Measurements from ENCODE around the gene THBD.

The THBD gene

DNA sequence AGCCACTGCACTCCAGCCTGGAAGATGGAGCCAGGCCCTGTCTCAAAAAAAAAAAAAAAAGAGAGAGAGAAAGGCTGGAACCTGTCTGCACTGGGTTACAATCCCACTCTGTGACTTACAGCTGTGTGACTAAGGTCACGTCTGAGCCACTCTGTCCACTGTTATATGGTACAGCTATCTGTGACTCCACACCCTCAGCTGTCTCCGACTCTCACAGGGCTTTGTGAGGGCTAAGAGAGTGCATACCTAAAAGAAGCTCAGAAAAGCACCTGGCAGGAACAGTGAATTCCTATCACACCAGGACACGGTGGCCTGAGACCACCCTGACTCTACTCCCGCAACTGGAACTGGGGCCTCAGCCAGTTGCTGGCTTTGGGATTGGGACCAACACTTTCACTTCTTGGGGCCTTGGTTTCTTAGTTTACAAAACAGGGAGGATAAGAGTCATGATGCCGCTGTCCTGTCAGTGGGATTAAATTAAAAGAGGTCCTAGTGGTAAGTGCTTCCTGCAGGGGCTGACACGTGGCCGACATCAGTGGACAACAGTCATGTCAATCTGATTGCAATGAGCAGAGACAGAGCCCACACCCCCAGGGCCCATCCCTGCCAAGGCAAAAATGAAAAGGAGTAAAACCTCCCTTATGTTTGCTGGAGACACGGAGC, 42.4 kb upstream of the THBD start:
- H3K9me3 ChIP-seq (ENCODE audit: control insufficient read depth, low read length): no peaks in the 10 kb centered on the region
- no peak overlapping the region for H3K4me3 ChIP-seq (ENCODE audit: low read length)
- peaks cover 13% of the 10 kb centered on the region for H3K4me1 ChIP-seq (ENCODE audit: control insufficient read depth, insufficient read depth, low read length)
- H3K27me3 ChIP-seq (ENCODE audit: control insufficient read depth, insufficient read depth, low read length): peaks cover 24% of the 10 kb centered on the region
- H3K36me3 ChIP-seq (ENCODE audit: control insufficient read depth, insufficient read depth, low read length): no peaks in the 10 kb centered on the region
- no peak overlapping the region for H3K9ac ChIP-seq (ENCODE audit: low read length)

DNA sequence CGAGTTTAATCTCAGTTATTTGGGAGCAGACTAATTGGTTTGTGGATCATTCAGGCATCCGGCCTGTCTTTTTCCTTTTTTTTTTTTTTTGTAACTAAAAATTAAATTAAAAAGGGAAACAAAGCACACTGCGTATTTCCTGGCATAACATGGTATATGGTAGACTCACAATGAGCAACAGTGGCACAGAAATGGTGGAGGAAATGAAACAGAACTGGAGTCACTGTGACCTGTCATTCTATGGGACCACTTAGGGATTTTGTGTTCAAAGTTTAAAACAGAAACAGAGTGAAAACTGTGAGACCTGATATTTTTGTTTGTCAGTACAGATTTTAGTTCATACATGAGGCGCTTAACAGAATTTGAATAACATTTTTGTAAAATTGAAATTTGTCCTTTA, 41.4 kb upstream of the THBD start:
- no peak overlapping the region for H3K9ac ChIP-seq (ENCODE audit: low read length)
- no peaks in the 10 kb centered on the region for H3K9me3 ChIP-seq (ENCODE audit: control insufficient read depth, low read length)
- H3K4me1 ChIP-seq (ENCODE audit: control insufficient read depth, insufficient read depth, low read length): peaks cover 13% of the 10 kb centered on the region
- peaks cover 24% of the 10 kb centered on the region for H3K27me3 ChIP-seq (ENCODE audit: control insufficient read depth, insufficient read depth, low read length)
- no peak overlapping the region for H3K4me3 ChIP-seq (ENCODE audit: low read length)
- H3K36me3 ChIP-seq (ENCODE audit: control insufficient read depth, insufficient read depth, low read length): no peaks in the 10 kb centered on the region

DNA sequence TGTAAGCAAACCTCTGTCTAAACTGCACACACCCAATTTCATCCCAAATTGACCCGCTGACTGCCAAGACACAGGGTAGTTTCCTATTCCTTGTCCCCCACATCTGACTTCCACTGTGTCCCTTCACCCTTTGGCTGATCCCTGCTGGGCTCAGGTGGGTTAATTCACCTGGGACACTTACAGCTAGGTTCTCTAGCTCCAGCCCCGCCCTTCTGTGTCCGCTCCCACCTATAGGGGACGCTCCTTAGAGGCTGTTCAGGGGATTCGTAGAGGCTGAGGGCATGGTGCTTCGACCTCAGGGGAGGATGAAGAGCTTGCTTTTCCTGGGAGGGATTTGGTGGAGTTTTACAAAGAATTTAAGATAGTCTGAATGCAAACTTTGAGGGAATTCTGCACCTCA, 40.7 kb upstream of the THBD start:
- Histone ChIP-seq H3K27me3 (ENCODE audit: control insufficient read depth, insufficient read depth, low read length) (peaks cover 24% of the 10 kb centered on the region), H3K36me3 (ENCODE audit: control insufficient read depth, insufficient read depth, low read length) (no peaks in the 10 kb centered on the region), H3K9me3 (ENCODE audit: control insufficient read depth, low read length) (no peaks in the 10 kb centered on the region), H3K9ac (ENCODE audit: low read length) (no peak overlapping the region), H3K4me1 (ENCODE audit: control insufficient read depth, insufficient read depth, low read length) (peaks cover 13% of the 10 kb centered on the region), H3K4me3 (ENCODE audit: low read length) (no peak overlapping the region)

DNA sequence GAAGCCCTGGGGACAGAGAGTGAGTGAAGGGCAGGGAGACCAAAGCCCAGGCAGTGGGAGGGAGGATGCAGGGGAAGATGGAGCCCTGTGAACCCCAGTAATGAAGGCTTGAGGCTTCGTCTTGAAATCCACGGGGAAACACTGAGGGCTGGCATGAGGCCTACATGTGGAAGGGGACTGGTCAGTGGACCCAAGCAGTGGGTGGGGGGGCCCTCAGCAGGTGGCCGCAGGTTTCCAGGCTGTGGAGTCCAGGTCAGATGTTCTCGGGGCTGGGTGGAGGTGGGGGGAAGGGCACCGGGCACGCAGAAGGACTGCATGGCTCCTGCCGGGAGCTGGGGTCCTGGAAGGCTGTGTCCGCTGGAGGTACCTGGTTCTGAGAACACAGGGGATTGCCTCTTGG, 39.4 kb upstream of the THBD start:
- H3K9me3 ChIP-seq (ENCODE audit: control insufficient read depth, low read length): no peaks in the 10 kb centered on the region
- no peak overlapping the region for H3K4me3 ChIP-seq (ENCODE audit: low read length)
- H3K9ac ChIP-seq (ENCODE audit: low read length): no peak overlapping the region
- peaks cover 17% of the 10 kb centered on the region for H3K27me3 ChIP-seq (ENCODE audit: control insufficient read depth, insufficient read depth, low read length)
- peaks cover 13% of the 10 kb centered on the region for H3K4me1 ChIP-seq (ENCODE audit: control insufficient read depth, insufficient read depth, low read length)
- no peaks in the 10 kb centered on the region for H3K36me3 ChIP-seq (ENCODE audit: control insufficient read depth, insufficient read depth, low read length)

DNA sequence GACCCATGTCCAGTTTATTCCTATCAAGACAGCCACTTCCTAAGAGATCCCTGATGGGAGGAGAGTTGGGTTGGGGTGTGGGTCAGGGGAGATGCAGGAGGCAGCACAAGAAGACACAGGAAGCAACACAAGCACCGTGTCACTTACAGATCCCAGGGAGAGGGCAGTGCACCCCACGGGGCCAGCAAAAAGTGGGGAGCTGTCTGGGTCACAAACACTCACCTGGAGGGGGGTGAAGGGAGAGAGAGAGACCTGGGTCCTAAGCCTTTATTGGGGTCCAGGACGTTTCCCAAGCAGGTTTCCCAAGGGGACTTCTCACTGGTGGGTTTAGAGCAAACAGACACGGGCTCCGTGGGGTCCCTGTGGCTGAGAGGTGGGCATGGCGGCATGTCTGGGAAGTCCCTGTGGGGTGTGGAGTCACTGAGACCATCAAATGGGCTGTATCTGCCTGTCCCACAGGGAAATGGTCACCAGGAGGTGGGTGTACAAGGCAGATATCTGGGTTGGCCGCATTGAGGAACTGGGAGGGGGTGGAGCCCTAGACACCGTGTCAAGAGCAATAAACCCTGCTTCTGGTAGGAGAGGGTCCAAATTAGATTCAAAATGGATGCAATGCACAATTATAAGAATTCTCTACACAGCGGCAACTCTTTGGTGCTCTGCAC, 38.2 kb upstream of the THBD start:
- Histone ChIP-seq H3K4me1 (ENCODE audit: control insufficient read depth, insufficient read depth, low read length) (peaks cover 11% of the 10 kb centered on the region), H3K36me3 (ENCODE audit: control insufficient read depth, insufficient read depth, low read length) (no peaks in the 10 kb centered on the region), H3K27me3 (ENCODE audit: control insufficient read depth, insufficient read depth, low read length) (peaks cover 14% of the 10 kb centered on the region), H3K9ac (ENCODE audit: low read length) (no peak overlapping the region), H3K9me3 (ENCODE audit: control insufficient read depth, low read length) (no peaks in the 10 kb centered on the region), H3K4me3 (ENCODE audit: low read length) (no peak overlapping the region)

DNA sequence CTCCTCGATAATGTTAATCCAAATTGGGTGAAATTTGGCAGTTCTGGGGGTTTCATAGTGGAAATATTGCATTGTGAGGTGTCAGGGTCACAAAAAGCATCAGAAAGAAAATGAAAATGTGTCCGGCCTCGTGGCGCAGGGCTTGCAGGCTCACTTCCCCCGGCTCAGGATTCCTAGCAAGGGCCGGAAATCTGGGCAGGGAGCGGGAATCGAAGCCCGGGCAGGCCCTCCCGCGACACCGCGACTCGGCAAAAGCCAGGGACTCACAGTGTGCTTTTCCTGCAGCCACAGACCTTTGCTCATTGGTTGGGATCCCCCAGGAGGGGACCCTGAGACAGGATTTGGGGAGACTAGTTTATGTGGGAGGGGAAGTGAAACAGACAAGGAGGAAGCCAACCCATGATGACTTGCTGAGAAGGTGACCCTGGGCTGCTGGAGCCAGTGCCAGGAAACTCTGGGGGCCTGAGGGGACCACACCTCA, 37.5 kb upstream of the THBD start:
- H3K36me3 ChIP-seq (ENCODE audit: control insufficient read depth, insufficient read depth, low read length): no peaks in the 10 kb centered on the region
- H3K9me3 ChIP-seq (ENCODE audit: control insufficient read depth, low read length): no peaks in the 10 kb centered on the region
- H3K9ac ChIP-seq (ENCODE audit: low read length): peak overlapping the region; percentile 7
- H3K4me1 ChIP-seq (ENCODE audit: control insufficient read depth, insufficient read depth, low read length): peaks cover 4% of the 10 kb centered on the region
- no peak overlapping the region for H3K4me3 ChIP-seq (ENCODE audit: low read length)
- H3K27me3 ChIP-seq (ENCODE audit: control insufficient read depth, insufficient read depth, low read length): peaks cover 14% of the 10 kb centered on the region

DNA sequence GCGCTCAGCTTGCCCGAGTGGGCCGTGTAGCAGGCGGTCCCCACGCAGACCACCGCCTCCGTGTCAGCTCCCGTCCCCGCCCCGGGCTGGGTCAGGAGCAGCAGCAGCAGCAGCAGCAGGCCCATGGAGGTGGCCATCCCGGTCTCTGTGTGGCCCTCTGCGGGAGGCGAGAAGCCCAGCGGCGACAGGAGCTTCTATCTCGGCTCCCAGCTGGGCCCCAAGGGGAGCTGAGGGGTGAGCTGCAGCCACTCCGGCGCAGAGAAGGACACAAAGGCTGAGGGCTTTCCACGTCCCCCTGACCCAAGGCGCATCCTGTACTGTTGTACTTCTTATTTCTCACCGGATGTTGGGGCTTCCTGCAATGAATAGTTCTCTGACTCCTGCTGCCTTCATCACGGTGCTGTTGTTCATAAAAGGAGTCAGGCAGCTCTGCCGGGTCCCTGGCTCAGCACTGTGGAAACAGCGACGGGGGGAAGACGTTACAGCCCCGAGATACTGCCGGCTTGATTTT, 36.6 kb upstream of the THBD start, which contains the start of gene CD93:
TSS of gene CD93 (minus strand) at position 269 of the 511 bp plus-strand sequence. CDS start at position 137, 132 bp downstream.
- peak within 1 kb of the TSS; percentile 7 for H3K9ac ChIP-seq (ENCODE audit: low read length)

DNA sequence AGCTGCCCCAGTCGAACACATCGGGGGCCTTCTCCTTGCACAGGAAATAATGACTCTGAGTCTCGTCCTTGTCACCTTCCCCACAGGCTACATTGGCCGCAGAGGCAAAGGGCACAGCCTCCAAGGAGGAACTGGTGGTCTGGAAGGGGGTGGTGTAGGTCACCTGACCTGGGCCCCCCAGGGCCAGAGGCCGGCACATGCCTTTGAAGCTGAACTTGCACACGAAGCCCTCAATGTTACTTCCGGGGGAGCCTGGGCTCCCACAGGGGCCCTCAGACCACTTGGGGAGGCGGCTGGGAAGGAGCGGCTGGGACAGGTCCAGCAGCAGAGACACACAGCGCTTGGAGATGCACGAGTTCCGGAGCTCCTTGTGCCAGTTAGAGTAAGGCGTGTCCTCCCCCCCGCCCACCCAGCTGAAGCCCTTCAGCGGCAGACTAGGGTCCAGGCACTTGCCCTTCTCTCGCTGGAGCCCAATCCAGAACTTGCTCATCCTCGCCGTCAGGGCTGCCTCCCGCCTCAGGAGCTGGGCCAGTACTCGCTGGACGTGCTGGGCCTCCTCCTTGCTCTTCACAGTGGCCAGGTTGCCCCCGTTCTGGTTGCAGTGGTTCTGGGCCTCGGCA, 36.1 kb upstream of the THBD start:
- Histone ChIP-seq H3K9me3 (ENCODE audit: control insufficient read depth, low read length) (no peaks in the 10 kb centered on the region), H3K4me3 (ENCODE audit: low read length) (no peak overlapping the region), H3K9ac (ENCODE audit: low read length) (peak overlapping the region; percentile 7), H3K27me3 (ENCODE audit: control insufficient read depth, insufficient read depth, low read length) (peaks cover 13% of the 10 kb centered on the region), H3K36me3 (ENCODE audit: control insufficient read depth, insufficient read depth, low read length) (no peaks in the 10 kb centered on the region), H3K4me1 (ENCODE audit: control insufficient read depth, insufficient read depth, low read length) (no peaks in the 10 kb centered on the region)

More for the DNA sequence above, 36.6 kb upstream of the THBD start, which contains the start of gene CD93:
- Histone ChIP-seq H3K4me3 (ENCODE audit: low read length) (no peak within 1 kb of the TSS), H3K36me3 (ENCODE audit: control insufficient read depth, insufficient read depth, low read length) (no peaks in the 10 kb centered on the region), H3K9me3 (ENCODE audit: control insufficient read depth, low read length) (no peaks in the 10 kb centered on the region), H3K27me3 (ENCODE audit: control insufficient read depth, insufficient read depth, low read length) (peaks cover 14% of the 10 kb centered on the region), H3K4me1 (ENCODE audit: control insufficient read depth, insufficient read depth, low read length) (no peaks in the 10 kb centered on the region)

DNA sequence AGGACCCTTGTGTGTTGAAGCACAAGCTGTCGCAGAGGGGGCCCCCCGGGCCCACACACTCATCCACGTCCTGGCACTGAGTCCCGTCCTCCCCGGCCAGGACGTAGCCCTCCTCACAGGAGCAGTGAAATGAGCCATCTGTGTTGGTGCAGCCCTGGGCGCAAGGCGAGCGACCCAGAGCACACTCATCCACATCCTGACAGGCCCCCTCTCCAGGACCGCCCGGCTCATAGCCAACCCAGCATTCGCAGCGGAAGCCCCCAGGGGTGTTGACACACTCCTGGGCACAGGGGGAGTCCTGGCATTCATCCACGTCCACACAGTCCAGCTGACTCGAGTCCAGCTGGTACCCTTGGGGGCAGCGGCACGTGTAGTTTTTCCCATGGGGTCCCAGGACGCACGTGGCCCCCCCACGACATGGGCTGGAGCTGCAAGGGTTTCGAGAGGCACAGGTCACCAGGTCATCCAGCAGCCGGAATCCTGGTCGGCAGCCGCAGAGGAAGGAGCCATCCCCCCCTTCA, 35.4 kb upstream of the THBD start:
- Histone ChIP-seq H3K4me1 (ENCODE audit: control insufficient read depth, insufficient read depth, low read length) (no peaks in the 10 kb centered on the region), H3K9me3 (ENCODE audit: control insufficient read depth, low read length) (no peaks in the 10 kb centered on the region), H3K27me3 (ENCODE audit: control insufficient read depth, insufficient read depth, low read length) (peaks cover 6% of the 10 kb centered on the region), H3K36me3 (ENCODE audit: control insufficient read depth, insufficient read depth, low read length) (no peaks in the 10 kb centered on the region), H3K4me3 (ENCODE audit: low read length) (no peak overlapping the region), H3K9ac (ENCODE audit: low read length) (peak overlapping the region; percentile 56)

DNA sequence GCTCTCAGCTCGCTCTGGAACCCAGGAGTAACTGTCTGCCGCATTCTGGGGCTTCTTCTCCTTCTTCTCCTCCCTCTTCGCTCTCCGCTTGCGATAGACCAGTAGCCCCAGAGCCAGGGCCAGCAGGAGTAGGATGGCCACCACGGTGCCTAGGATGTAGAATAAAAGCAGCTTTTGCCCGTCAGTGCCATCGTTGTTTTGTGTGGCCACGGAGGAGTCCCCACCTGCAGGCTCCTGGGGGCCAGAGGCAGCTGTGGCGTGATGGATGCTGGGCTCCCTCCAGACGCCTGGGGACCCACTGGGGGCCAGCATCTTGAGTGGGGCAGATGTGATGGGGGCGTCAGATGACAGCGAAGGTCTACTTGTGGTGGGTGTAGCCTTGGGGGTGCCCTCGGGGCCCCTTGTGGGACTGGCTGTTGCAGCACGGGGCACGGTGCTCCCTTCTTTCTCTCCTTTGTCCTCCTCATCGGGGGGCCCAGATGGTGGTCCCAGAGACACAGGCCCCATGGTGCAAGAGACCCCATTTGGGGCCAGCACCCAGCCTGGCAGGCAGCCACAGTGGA, 34.9 kb upstream of the THBD start:
- Histone ChIP-seq H3K4me1 (ENCODE audit: control insufficient read depth, insufficient read depth, low read length) (no peaks in the 10 kb centered on the region), H3K36me3 (ENCODE audit: control insufficient read depth, insufficient read depth, low read length) (no peaks in the 10 kb centered on the region), H3K9me3 (ENCODE audit: control insufficient read depth, low read length) (no peaks in the 10 kb centered on the region), H3K27me3 (ENCODE audit: control insufficient read depth, insufficient read depth, low read length) (peaks cover 6% of the 10 kb centered on the region), H3K9ac (ENCODE audit: low read length) (peak overlapping the region; percentile 56), H3K4me3 (ENCODE audit: low read length) (no peak overlapping the region)

DNA sequence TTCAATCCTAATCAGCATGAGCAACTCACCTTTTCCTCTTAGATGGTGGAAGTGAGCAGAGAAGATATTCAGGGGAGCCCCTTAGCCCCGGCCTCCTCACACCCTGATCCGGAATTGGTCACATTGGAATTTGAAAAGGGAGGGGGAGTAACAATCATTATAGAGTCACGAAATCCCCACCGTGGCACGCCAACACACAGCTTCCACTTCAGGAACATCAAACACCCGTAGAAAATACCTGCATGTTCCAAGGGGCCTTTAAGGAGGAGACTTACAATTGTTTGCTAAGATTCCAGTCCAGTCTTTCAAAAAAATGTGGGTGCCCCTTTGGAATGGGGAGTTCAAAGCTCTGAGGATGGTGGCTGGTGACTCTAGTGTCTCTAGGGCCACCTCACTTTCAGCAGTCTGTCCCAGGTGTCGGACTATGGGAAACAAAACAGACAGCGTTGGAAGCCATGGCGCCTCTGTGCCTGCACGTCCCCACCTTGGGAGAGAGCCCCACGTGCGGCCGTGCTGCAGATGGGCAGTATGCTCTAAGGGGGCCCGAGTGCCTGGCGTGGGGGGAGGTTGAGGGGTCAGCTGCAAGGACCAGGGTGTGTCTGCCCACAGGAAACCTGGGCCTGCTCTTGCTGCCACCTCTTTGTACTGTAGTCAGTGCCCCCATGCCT, 34.2 kb upstream of the THBD start:
- peak overlapping the region; percentile 56 for H3K9ac ChIP-seq (ENCODE audit: low read length)

More for the DNA sequence above, 34.2 kb upstream of the THBD start:
- H3K4me3 ChIP-seq (ENCODE audit: low read length): no peak overlapping the region
- no peaks in the 10 kb centered on the region for H3K4me1 ChIP-seq (ENCODE audit: control insufficient read depth, insufficient read depth, low read length)
- peaks cover 6% of the 10 kb centered on the region for H3K27me3 ChIP-seq (ENCODE audit: control insufficient read depth, insufficient read depth, low read length)
- H3K9me3 ChIP-seq (ENCODE audit: control insufficient read depth, low read length): no peaks in the 10 kb centered on the region
- no peaks in the 10 kb centered on the region for H3K36me3 ChIP-seq (ENCODE audit: control insufficient read depth, insufficient read depth, low read length)

All from mucosa of stomach (tissue), 1 donor.